ENCODE measurements around the gene MS4A3.
"Not testable (repeated sequence)": the region's sequence is repeated elsewhere in the genome, so short reads cannot be mapped to it uniquely, and the experiment has no call there.

The MS4A3 gene

GRCh38 chr11:60056349-60056969 lies at the start of gene MS4A3:
Gene MS4A3, plus strand, starts transcription at chr11:60056665. Its CDS starts 4,496 bp downstream, at chr11:60061161.
- no peak for DNase-seq

- no peak for DNase-seq
Observed at GRCh38 chr11:60016881-60017280, 39.6 kb upstream of the MS4A3 start, which contains the start of gene OOSP4B. Gene OOSP4B, plus strand, starts transcription at chr11:60017181.

GRCh38 chr11:60018058-60018457 lies 38.4 kb upstream of the MS4A3 start:
- no peak for DNase-seq

- not testable (repeated sequence) for DNase-seq
Observed at GRCh38 chr11:60020376-60020775, 36.1 kb upstream of the MS4A3 start.

GRCh38 chr11:60029015-60029632 lies 27.3 kb upstream of the MS4A3 start:
- no peak for DNase-seq

- DNase-seq: no peak
Observed at GRCh38 chr11:60040109-60040508, 16.4 kb upstream of the MS4A3 start, which contains the start of gene OOSP2. Gene OOSP2, plus strand, starts transcription at chr11:60040409. Its CDS starts 51 bp downstream, at chr11:60040460.

GRCh38 chr11:60050422-60050821 lies 6.0 kb upstream of the MS4A3 start:
- not testable (repeated sequence) for DNase-seq

- not testable (repeated sequence) for DNase-seq
Observed at GRCh38 chr11:60050839-60051238, 5.6 kb upstream of the MS4A3 start.

- DNase-seq: no peak
Observed at GRCh38 chr11:60059052-60059451, 2.6 kb downstream of the MS4A3 start.

- no peak for DNase-seq
Observed at GRCh38 chr11:60059521-60060240, 3.2 kb downstream of the MS4A3 start.

GRCh38 chr11:60064111-60064510 lies 7.6 kb downstream of the MS4A3 start:
- no peak for DNase-seq

GRCh38 chr11:60065801-60066200 lies 9.3 kb downstream of the MS4A3 start:
- no peak for DNase-seq

- no peak for DNase-seq
Observed at GRCh38 chr11:60069450-60069849, 13.0 kb downstream of the MS4A3 start.

- DNase-seq: not testable (repeated sequence)
Observed at GRCh38 chr11:60071644-60072043, 15.2 kb downstream of the MS4A3 start.

- DNase-seq: no peak
Observed at GRCh38 chr11:60077216-60077817, 20.9 kb downstream of the MS4A3 start.

GRCh38 chr11:60077981-60078380 lies 21.5 kb downstream of the MS4A3 start:
- DNase-seq: no peak

- no peak for DNase-seq
Observed at GRCh38 chr11:60078745-60079144, 22.3 kb downstream of the MS4A3 start.

GRCh38 chr11:60080535-60080934 lies 24.1 kb downstream of the MS4A3 start:
- DNase-seq: no peak

- DNase-seq: no peak
Observed at GRCh38 chr11:60084631-60085273, 28.3 kb downstream of the MS4A3 start.

GRCh38 chr11:60085909-60086308 lies 29.4 kb downstream of the MS4A3 start:
- DNase-seq: no peak

- no peak for DNase-seq
Observed at GRCh38 chr11:60087239-60087638, 30.8 kb downstream of the MS4A3 start.

GRCh38 chr11:60088364-60088763 lies 31.9 kb downstream of the MS4A3 start, which contains the start of gene MS4A2:
Gene MS4A2, plus strand, starts transcription at chr11:60088664. Its CDS starts 102 bp downstream, at chr11:60088766.
- DNase-seq: no peak
